Stimulated activated naive CD4-positive, alpha-beta T cell (primary cell): ENCODE data around the gene VPS4B.
A peak's percentile ranks its signal among the peaks of the same experiment; 100 is the strongest.

Experiments
- DNase-seq, 6 experiments: peaks; one replicate each; lab custom pipeline; 2025; lab: John Stamatoyannopoulos, UW

Gene VPS4B

GRCh38 chr18:63430526-63430925 is 8.2 kb upstream of the VPS4B start:
- no peak for DNase-seq

GRCh38 chr18:63427558-63427957 is 5.3 kb upstream of the VPS4B start:
- DNase-seq, result no peak

GRCh38 chr18:63422864-63423304 is 608 bp upstream of the VPS4B start:
- no peak for DNase-seq

GRCh38 chr18:63421514-63421913 is 762 bp downstream of the VPS4B start:
- DNase-seq, result peak in 1 of 6 experiments; percentile 25

- DNase-seq, result no peak
Measured at GRCh38 chr18:63412953-63413352, 9.3 kb downstream of the VPS4B start.

GRCh38 chr18:63410792-63411191 is 11.5 kb downstream of the VPS4B start:
- DNase-seq, result no peak

- no peak for DNase-seq
Measured at GRCh38 chr18:63409301-63409700, 13.0 kb downstream of the VPS4B start.

- DNase-seq, result no peak
Measured at GRCh38 chr18:63407734-63408133, 14.5 kb downstream of the VPS4B start.

- DNase-seq, result no peak
Measured at GRCh38 chr18:63405986-63406385, 16.3 kb downstream of the VPS4B start.

GRCh38 chr18:63402246-63403162 is 19.8 kb downstream of the VPS4B start:
- DNase-seq, result no peak

- DNase-seq, result no peak
Measured at GRCh38 chr18:63399300-63399699, 23.0 kb downstream of the VPS4B start.

GRCh38 chr18:63397349-63397748 is 24.9 kb downstream of the VPS4B start:
- no peak for DNase-seq

- no peak for DNase-seq
Measured at GRCh38 chr18:63395503-63395902, 26.8 kb downstream of the VPS4B start.

- DNase-seq, result no peak
Measured at GRCh38 chr18:63394954-63395353, 27.3 kb downstream of the VPS4B start.

- DNase-seq, result no peak
Measured at GRCh38 chr18:63387861-63388260, 34.4 kb downstream of the VPS4B start.

GRCh38 chr18:63382843-63383242 is 39.4 kb downstream of the VPS4B start:
- DNase-seq, result no peak

- DNase-seq, result no peak
Measured at GRCh38 chr18:63379639-63379962, 42.7 kb downstream of the VPS4B start.

- no peak for DNase-seq
Measured at GRCh38 chr18:63378919-63379638, 43.2 kb downstream of the VPS4B start.

GRCh38 chr18:63377275-63377980 is 44.8 kb downstream of the VPS4B start:
- DNase-seq, result no peak

- no peak for DNase-seq
Measured at GRCh38 chr18:63376538-63376937, 45.7 kb downstream of the VPS4B start.

GRCh38 chr18:63374540-63374939 is 47.7 kb downstream of the VPS4B start:
- DNase-seq, result no peak

- DNase-seq, result no peak
Measured at GRCh38 chr18:63373161-63373560, 49.1 kb downstream of the VPS4B start.

GRCh38 chr18:63368611-63369010 is 53.7 kb downstream of the VPS4B start:
- no peak for DNase-seq
